Measurements from ENCODE around the gene CST6.

Gene CST6, protein sequence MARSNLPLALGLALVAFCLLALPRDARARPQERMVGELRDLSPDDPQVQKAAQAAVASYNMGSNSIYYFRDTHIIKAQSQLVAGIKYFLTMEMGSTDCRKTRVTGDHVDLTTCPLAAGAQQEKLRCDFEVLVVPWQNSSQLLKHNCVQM

DNA sequence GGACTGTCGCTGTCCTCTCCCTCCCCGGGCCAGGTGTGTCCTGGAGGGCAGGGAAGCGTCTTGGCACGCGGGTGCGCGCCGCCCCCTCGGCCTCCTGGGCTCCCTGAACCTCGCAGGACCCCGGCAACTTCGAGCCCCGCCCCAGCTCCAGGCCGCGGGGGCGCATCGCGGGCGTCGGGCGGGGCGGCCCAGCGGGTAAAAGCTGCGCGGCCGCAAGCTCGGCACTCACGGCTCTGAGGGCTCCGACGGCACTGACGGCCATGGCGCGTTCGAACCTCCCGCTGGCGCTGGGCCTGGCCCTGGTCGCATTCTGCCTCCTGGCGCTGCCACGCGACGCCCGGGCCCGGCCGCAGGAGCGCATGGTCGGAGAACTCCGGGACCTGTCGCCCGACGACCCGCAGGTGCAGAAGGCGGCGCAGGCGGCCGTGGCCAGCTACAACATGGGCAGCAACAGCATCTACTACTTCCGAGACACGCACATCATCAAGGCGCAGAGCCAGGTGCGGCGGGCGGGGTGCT lies at the start of gene CST6:
CST6 (plus strand) TSS at position 224 of the 519 bp plus-strand sequence; CDS start at position 261, 37 bp downstream.
- DNase-seq, result no peak

DNA sequence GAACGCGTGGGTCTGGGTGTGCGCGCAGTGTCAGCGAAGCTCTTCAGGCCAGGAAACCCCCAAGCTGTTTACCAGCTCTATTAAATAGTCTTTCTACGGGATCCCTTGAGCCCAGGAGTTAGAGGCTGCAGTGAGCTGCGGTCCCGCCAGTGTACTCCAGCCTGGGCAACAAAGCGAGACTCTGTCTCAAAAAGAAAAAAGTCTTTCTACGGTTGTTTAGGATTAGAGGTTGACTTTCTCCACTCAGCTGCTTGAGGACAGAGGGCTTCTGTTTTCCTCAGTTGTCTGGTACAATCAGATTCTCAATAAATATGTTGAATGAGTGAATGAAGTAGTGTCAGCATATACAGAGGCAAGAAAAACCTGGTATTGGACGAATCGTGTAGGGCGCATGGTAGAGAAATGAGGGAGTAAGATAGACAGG lies 49.7 kb upstream of the CST6 start:
- no peak for DNase-seq

DNA sequence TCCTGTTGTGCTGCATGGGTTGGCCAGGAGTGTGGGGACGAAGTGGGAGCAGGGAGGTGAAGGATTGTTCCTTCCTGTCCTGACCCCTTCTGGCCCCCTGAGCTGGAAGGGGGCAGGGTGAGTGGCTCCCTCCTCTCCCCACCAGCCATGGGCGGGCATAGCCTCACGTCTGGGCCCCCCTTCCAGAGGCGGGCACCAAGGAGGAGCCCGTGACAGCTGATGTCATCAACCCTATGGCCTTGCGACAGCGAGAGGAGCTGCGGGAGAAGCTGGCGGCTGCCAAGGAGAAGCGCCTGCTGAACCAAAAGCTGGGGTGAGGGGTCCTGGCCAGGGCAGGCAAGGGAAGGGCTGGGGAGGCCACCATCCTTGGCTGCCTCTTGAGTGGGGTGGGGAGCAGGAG lies 46.9 kb upstream of the CST6 start:
- no peak for DNase-seq

- no peak for DNase-seq
These were observed 45.6 kb upstream of the CST6 start for GRCh38 chr11:65965986-65966762.

- no peak for DNase-seq
These were observed 44.4 kb upstream of the CST6 start for GRCh38 chr11:65967329-65967934.

GRCh38 chr11:65968600-65969482 lies 43.0 kb upstream of the CST6 start:
- DNase-seq, result no peak

- DNase-seq, result no peak
These were observed 39.7 kb upstream of the CST6 start for GRCh38 chr11:65972116-65972515.

- DNase-seq, result no peak
These were observed 38.2 kb upstream of the CST6 start for GRCh38 chr11:65973439-65974110.

DNA sequence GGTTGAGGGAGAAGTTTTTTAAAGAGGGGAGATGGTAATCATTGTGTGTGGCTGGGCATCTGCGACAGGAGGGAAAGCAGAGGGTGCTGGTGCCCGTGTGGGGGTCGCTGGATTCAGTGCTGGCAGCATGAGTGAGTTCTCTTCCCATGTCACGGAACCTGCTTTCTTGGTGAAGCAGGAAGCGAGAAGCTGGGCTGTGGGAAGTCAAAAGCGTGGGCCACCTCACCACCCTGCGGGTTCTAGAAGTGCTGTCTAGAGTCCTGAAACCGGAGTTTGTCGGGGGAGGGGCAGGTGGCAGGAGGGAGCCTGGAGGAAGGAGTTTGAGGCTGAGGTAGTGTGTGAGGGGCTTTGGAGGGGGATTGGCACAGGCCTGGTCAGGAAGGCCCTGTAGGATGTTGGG lies 36.0 kb upstream of the CST6 start:
- DNase-seq, result no peak

GRCh38 chr11:65976216-65977176 lies 35.3 kb upstream of the CST6 start:
- no peak for DNase-seq

DNA sequence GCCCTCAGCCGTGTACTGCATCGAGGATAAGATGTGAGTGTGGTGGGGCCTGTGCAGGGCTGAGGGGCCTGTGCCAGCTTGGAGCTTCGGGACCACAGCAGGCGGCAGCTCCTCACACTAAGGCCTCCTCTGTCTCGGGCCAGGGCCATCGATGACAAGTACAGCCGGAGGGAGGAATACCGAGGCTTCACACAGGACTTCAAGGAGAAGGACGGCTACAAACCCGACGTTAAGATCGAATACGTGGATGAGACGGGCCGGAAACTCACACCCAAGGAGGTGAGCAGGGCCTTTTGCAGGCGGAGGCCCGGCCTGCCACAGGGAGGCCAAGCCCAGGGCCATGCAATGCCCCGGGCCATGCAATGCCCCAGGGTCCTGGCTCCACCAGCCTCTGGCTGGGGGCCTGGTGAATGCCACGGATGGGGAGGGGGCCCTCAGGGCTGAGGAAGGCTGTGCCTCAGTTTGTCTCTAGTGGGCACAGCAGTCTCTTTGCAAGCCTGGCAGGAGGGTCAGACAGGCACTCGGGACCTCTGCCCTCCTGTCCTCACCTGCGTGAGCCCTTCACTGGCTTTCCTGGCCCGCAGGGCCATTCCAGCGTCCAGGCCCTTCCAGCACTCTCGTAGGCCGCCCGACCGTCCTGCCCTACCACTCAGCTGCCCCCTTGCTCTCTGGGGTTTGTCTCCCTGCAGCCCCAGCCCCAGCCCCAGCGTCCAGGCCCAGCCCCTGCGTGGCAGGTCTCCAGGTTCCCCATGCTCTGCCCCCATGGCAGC lies 34.0 kb upstream of the CST6 start:
- DNase-seq, result no peak

GRCh38 chr11:65978391-65979238 lies 33.2 kb upstream of the CST6 start:
- DNase-seq, result no peak

DNA sequence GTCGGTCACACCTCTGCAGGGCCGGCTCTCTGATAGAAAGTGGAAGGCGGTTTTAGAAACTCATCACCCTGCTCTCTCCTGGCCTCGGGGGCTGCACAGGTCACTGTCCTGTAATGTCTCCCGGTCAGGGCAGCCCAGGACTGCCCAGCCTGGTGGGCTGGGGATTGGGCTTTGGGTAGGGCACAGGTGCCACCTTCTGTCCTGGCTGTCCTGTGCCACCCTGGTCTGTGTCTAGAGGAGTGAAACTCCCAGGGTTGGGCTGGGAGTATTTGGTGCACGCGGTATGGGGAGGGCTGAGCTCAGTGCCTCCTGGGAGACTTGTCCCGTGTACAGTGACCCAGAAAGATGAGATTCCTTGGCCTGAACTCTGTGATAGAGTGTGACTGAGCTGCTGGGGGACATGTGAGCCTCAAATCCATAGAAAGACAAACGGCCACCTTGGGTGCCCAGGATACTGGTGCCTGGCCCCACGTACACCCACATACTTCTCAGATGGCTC lies 32.5 kb upstream of the CST6 start:
- no peak for DNase-seq

- DNase-seq, result no peak
These were observed 30.6 kb upstream of the CST6 start for GRCh38 chr11:65981101-65981740.

- no peak for DNase-seq
These were observed 29.6 kb upstream of the CST6 start for GRCh38 chr11:65981972-65982823.

DNA sequence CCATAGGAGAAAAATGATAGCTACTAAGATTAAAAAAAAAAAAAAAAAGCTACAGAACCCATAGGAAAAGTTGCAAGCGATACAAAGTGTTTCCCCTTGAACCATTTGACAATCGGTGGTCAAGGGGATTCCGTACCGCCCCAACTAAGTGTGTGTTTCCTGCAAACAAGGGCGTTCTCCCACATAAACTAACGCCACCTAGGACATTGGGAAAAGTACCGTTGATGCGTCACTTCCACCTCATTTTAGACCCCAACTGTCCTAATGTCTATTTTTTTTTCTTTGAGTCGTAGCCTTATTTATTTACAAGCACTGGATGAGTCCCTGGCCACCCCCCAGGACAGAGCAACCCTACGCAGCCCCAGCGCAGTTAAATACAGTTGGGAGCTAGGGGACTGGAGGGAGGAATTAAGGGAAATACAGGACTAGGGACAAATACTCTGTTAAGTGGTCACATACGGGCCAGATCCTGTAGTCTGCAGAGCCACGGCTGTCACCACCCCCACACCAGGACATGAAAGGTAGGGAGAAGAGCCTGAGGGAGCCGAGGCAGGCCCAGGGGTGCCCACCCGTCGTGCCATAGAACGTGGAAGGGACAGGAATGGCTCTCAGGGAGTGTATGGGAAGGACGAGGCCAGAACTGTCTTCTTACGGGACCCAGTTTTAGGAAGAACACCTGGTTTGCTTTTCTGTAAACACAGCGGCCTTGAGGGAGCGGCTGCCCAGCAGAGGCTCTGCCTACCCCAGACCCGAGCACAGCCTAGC lies 28.8 kb upstream of the CST6 start:
- no peak for DNase-seq

DNA sequence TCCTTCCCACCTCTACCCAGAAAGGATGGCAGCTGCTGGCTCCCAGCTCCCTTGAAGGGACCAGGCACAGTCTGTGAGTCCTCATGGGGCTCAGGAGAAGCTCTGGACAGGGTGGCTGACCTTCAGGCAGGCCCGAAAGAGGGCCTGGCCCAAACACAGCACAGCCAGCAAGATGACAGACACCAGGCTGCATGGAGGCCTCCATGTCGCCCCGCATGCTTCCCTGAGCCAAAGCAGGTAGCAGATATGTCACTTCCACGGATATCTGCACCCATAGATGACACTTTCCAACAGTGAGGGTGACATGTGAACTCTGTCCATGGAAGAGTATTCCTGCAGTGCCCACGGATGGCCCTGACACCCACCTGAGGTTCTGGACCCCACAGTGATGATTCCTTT lies 28.2 kb upstream of the CST6 start:
- DNase-seq, result no peak

Data from activated CD4-positive, alpha-beta T cell treated with anti-CD3 and anti-CD28 coated beads for 48 hours (primary cell).